Right lobe of liver (tissue), 6 donors: ENCODE measurements around the gene PDCD4. TPM values are rescaled to one million over a fixed set of nuclear protein-coding genes. Genes with fewer than 3 reads are reported as not detected.
A peak's percentile ranks its signal among the peaks of the same experiment; 100 is the strongest.

Experiments
- ATAC-seq, 4 donors: fragments of 200-7000 bp; cut with Tn5 transposase; one replicate each; pipeline ENCODE4 v1.9.1; 2020; ENCODE audit warnings: mild to moderate bottlenecking in 4 of 4, moderate library complexity in 4 of 4
- DNase-seq, 3 donors: peaks; one replicate each; pipeline ENCODE4 v3.0.0-alpha.2; 2020
- H3K27ac ChIP-seq, 3 donors: fragments of 200-600 bp; one replicate each; pipeline ENCODE4 v1.8.0; 2022
- H3K27me3 ChIP-seq, 2 donors: fragments of 200-600 bp; one replicate each; pipeline ENCODE4 v1.8.0; 2022
- H3K36me3 ChIP-seq, 4 donors: fragments of 200-600 bp; sonication (generic) in 1 of 4; one replicate each; pipeline versions ENCODE4 v1.5.1 to v1.8.0; 2017 to 2022; ENCODE audit warnings: control low read depth in 1 of 4
- H3K4me1 ChIP-seq, 4 donors: fragments of 200-600 bp; sonication (generic) in 1 of 4; one replicate each; pipeline versions ENCODE4 v1.5.1 to v1.8.0; 2017 to 2022; ENCODE audit warnings: control low read depth in 1 of 4
- H3K4me3 ChIP-seq, 3 donors: fragments of 200-600 bp; one replicate each; pipeline ENCODE4 v1.8.0; 2022
- H3K9me3 ChIP-seq, 4 donors: fragments of 200-600 bp; sonication (generic) in 1 of 4; one replicate each; pipeline versions ENCODE4 v1.5.1 to v1.8.0; 2017 to 2022; ENCODE audit warnings: control low read depth in 1 of 4
- POLR2A ChIP-seq: fragments of 450-650 bp; IDR thresholded peaks from one replicate; pipeline ENCODE4 v1.6.1; 2017; ENCODE audit warnings: antibody characterized with exemption, mild to moderate bottlenecking
- WGBS: methylation state at CpG from one replicate; pipeline ENCODE4 v1.1.6; 2018; ENCODE audit warnings: low coverage, low lambda C conversion rate; ENCODE audit not compliant: insufficient coverage; ENCODE audit errors: missing lambda C conversion rate; 5-methylcytosine and 5-hydroxymethylcytosine counted together
- intact Hi-C, 2 donors: fragments of 100-400 bp; cut with DNase I; formaldehyde crosslinking; loops; one replicate each; pipeline versions ENCODE4 v1.11.2 to v1.14.1; 2022
- total RNA-seq, 6 experiments: library from RNA; depleted of rRNA in 2 of 6; stranded (reverse); fragments of >200 nt in 2 of 6; fragmentation: NEBNext Ultra II Directional in 3 of 6; extraction: Animal tissue kit (Norgen Biotek cat#: 25700) in 3 of 6; gene quantifications; one replicate each; pipeline versions ENCODE4 v1.1.0 to v1.2.4, GENCODE V29; 2016 to 2023
- TF ChIP-seq, protein P1 (sequence below), 4 donors: fragments of 200-600 bp in 3 of 4; fragments of 450-650 bp in 1 of 4; IDR thresholded peaks; one replicate each; pipeline versions ENCODE4 v1.5.1 to v1.8.0; 2016 to 2022; ENCODE audit warnings: antibody characterized with exemption in 4 of 4, mild to moderate bottlenecking in 2 of 4
- donor health status: DM: no; HTN: yes; CAD: no.
- donor health status: DM: no; HTN: no; CAD: no.
- donor health status: DM: no; HTN: no; CAD: no.
- donor health status: DM: no; HTN: yes; CAD: no.
- donor health status: DM: no; HTN: yes; CAD: no.

PDCD4 gene
- total RNA-seq, 6 experiments from 2014 or later: 10.8 to 105 (median 32.5) TPM

- WGBS: 0% methylated on average over 29 of the region's 61 CpGs
- intact Hi-C loops: no loop called here
- peak within 1 kb of the TSS; percentile 61 to 91 (median 75) for H3K4me3 ChIP-seq
- peak within 1 kb of the TSS; percentile 96 to 99 (median 97) for H3K27ac ChIP-seq
- H3K9me3 ChIP-seq: no peaks in the 10 kb centered on the region
- DNase-seq (peak; percentile 99 to 100 (median 99)), ATAC-seq (peak; percentile 23 to 54 (median 50))
- TF ChIP-seq POLR2A: peak; percentile 65
- TF ChIP-seq, protein P1, sequence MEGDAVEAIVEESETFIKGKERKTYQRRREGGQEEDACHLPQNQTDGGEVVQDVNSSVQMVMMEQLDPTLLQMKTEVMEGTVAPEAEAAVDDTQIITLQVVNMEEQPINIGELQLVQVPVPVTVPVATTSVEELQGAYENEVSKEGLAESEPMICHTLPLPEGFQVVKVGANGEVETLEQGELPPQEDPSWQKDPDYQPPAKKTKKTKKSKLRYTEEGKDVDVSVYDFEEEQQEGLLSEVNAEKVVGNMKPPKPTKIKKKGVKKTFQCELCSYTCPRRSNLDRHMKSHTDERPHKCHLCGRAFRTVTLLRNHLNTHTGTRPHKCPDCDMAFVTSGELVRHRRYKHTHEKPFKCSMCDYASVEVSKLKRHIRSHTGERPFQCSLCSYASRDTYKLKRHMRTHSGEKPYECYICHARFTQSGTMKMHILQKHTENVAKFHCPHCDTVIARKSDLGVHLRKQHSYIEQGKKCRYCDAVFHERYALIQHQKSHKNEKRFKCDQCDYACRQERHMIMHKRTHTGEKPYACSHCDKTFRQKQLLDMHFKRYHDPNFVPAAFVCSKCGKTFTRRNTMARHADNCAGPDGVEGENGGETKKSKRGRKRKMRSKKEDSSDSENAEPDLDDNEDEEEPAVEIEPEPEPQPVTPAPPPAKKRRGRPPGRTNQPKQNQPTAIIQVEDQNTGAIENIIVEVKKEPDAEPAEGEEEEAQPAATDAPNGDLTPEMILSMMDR (IDR thresholded peaks at IDR 0.05): peak in 1 of 4 donors; percentile 26
- no peaks in the 10 kb centered on the region for H3K27me3 ChIP-seq
- peaks cover 0 to 31% (median 16%) of the 10 kb centered on the region in 4 donors for H3K4me1 ChIP-seq
- H3K36me3 ChIP-seq: no peaks in the 10 kb centered on the region
These were observed 47.7 kb downstream of the PDCD4 start, which contains the start of gene SHOC2 for GRCh38 chr10:110919349-110919931. TSS of gene SHOC2 (plus strand) at chr10:110919604. CDS start at chr10:110964359, 44,755 bp downstream.

- Histone ChIP-seq H3K4me1 (peaks cover 0 to 32% (median 16%) of the 10 kb centered on the region in 4 donors), H3K27ac (peak overlapping the region; percentile 69 to 86 (median 84)), H3K9me3 (no peaks in the 10 kb centered on the region), H3K36me3 (no peaks in the 10 kb centered on the region), H3K4me3 (peak overlapping the region; percentile 61 to 69 (median 64)), H3K27me3 (no peaks in the 10 kb centered on the region)
- DNase-seq: peak; percentile 47 to 66 (median 57)
- 0% methylated on average over 16 of the region's 44 CpGs for WGBS
- intact Hi-C loops: no loop called here
- ATAC-seq: no peak
- TF ChIP-seq POLR2A: no peak
- TF ChIP-seq, protein P1 (IDR thresholded peaks at IDR 0.05): no peak
These were observed 48.5 kb downstream of the PDCD4 start for GRCh38 chr10:110919971-110920881.

DNA sequence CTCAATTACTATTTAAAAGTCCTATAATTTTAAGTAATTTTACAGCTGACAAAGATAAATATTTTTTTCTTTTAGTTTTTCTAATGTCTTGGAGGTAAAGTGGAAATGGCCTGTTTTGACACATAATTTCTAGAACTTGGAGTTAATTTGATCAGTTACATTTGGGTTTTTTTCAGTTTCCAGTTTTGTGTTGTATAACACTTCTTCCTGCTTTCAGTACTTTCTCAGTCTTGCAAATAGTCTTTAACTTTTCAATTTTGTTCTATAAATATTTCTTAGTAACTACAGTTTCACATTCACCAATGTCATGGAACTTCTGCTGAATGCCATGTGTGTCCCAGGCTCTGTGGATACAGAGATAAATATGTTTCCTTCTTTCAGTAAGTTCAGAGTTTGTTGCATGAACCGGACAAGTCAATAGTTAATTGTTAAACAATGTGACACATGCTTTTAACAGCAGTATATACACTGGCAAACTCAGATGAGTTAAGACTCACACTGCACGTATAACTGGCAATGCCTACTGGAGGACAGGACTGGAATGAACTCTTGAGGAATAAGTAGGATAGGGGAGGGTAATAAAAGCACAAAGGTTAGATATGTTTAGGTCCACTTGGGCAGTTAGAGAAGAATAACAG lies 52.2 kb downstream of the PDCD4 start:
- 20% methylated on average over 2 of the region's 2 CpGs for WGBS
- Histone ChIP-seq H3K4me3 (no peak overlapping the region), H3K4me1 (peaks cover 0 to 22% (median 12%) of the 10 kb centered on the region in 4 donors), H3K36me3 (no peaks in the 10 kb centered on the region), H3K27ac (peak overlapping the region in 1 of 3 donors; percentile 30), H3K9me3 (no peaks in the 10 kb centered on the region), H3K27me3 (no peaks in the 10 kb centered on the region)
- DNase-seq (no peak), ATAC-seq (peak; percentile 1 to 43 (median 18))
- peak; percentile 33 for TF ChIP-seq POLR2A
- TF ChIP-seq, protein P1 (IDR thresholded peaks at IDR 0.05): no peak
- intact Hi-C loops: no loop called here

GRCh38 chr10:110927461-110927860 lies 55.7 kb downstream of the PDCD4 start:
- TF ChIP-seq, protein P1 (IDR thresholded peaks at IDR 0.05): no peak
- TF ChIP-seq POLR2A: no peak
- H3K36me3 ChIP-seq: no peaks in the 10 kb centered on the region
- intact Hi-C loops: no loop called here
- no peak overlapping the region for H3K27ac ChIP-seq
- no peaks in the 10 kb centered on the region for H3K9me3 ChIP-seq
- no peak for DNase-seq
- no peak overlapping the region for H3K4me3 ChIP-seq
- ATAC-seq: no peak
- H3K4me1 ChIP-seq: peaks cover 0 to 15% (median 6%) of the 10 kb centered on the region in 4 donors
- no peaks in the 10 kb centered on the region for H3K27me3 ChIP-seq
- 73% methylated on average over 2 of the region's 2 CpGs for WGBS
